Psoas muscle (tissue), 8 donors: Measurements from ENCODE around the gene SLC1A3. TPM values are rescaled to one million over a fixed set of nuclear protein-coding genes. Genes with fewer than 3 reads are reported as not detected.
A peak's percentile ranks its signal among the peaks of the same experiment; 100 is the strongest.

Source experiments
- ATAC-seq, 4 donors: fragments of 200-7000 bp; cut with Tn5 transposase; one replicate each; pipeline ENCODE4 v1.9.1; 2020; ENCODE audit warnings: moderate library complexity in 3 of 4, mild to moderate bottlenecking in 2 of 4
- DNase-seq, 2 donors: peaks; one replicate each; pipeline ENCODE4 v3.0.0-alpha.2; 2020
- H3K27ac ChIP-seq: fragments of 200-600 bp; one replicate; pipeline ENCODE4 v1.8.0; 2022
- H3K27me3 ChIP-seq, 3 donors: fragments of 200-600 bp in 1 of 3; one replicate each; pipeline versions ENCODE4 v1.6.1 to v1.8.0; 2013 to 2022; ENCODE audit warnings: low read length in 2 of 3, mild to moderate bottlenecking in 2 of 3, moderate library complexity in 1 of 3; ENCODE audit not compliant: insufficient read depth in 3 of 3
- H3K36me3 ChIP-seq, 2 donors: fragments of 200-600 bp in 1 of 2; one replicate each; pipeline versions ENCODE4 v1.6.1 to v1.8.0; 2013 to 2022; ENCODE audit warnings: low read depth in 1 of 2, mild to moderate bottlenecking in 1 of 2, moderate library complexity in 1 of 2; ENCODE audit not compliant: insufficient read depth in 1 of 2
- H3K4me1 ChIP-seq: fragments of 200-600 bp; one replicate; pipeline ENCODE4 v1.8.0; 2022
- H3K4me3 ChIP-seq: fragments of 200-600 bp; one replicate; pipeline ENCODE4 v1.8.0; 2022; ENCODE audit warnings: mild to moderate bottlenecking
- H3K9me3 ChIP-seq: fragments of 200-600 bp; one replicate; pipeline ENCODE4 v1.8.0; 2022
- CTCF ChIP-seq: fragments of 200-600 bp; IDR thresholded peaks from one replicate; pipeline ENCODE4 v1.8.0; 2022; ENCODE audit warnings: antibody characterized with exemption
- WGBS, 3 donors: extraction: QIAGEN DNeasy Blood & Tissue Kit; methylation state at CpG; one replicate each; pipeline versions ENCODE4 v1.1.6 to v1.1.7; 2013; 5-methylcytosine and 5-hydroxymethylcytosine counted together
- intact Hi-C, 2 donors: fragments of 100-400 bp; cut with DNase I; formaldehyde crosslinking; loops; one replicate each; pipeline versions ENCODE4 v1.11.0 to v1.14.2; 2022
- polyA plus RNA-seq, 3 donors: library from polyadenylated mRNA; stranded (reverse); fragments of 200-250 nt; gene quantifications; one replicate each; pipeline ENCODE4 v1.2.3, GENCODE V29; 2013
- total RNA-seq, 4 donors: library from RNA; stranded (reverse); fragmentation: NEBNext Ultra II Directional in 2 of 4; extraction: Animal tissue kit (Norgen Biotek cat#: 25700) in 2 of 4; gene quantifications; one replicate each; pipeline versions ENCODE4 v1.2.1 to v1.2.4, GENCODE V29; 2021 to 2023
- donor health status: healthy with polysubstance abuse.
- donor health status: DM: no; HTN: no; CAD: no; lungs with moderate emphysema.
- donor health status: Bipolar disorder and iron deficiency.
- donor health status: healthy.
- donor health status: DM: yes; HTN: yes; CAD: no.
- donor health status: DM: no; HTN: no; CAD: no.
- donor health status: DM: no; HTN: no; CAD: no.
- donor health status: DM: yes; HTN: yes; CAD: no.

The SLC1A3 gene
- total and polyA plus RNA-seq, 7 donors, result 9.6 to 25.3 (median 17.4) TPM

GRCh38 chr5:36686881-36687280 lies 80.5 kb downstream of the SLC1A3 start:
- no peak for ATAC-seq
- intact Hi-C loops, result no loop called here
- Histone ChIP-seq H3K36me3 (peaks cover 0 to 26% of the 10 kb centered on the region in 2 donors), H3K27ac (no peak overlapping the region), H3K27me3 (no peaks in the 10 kb centered on the region), H3K4me1 (peaks cover 4% of the 10 kb centered on the region), H3K4me3 (no peak overlapping the region), H3K9me3 (no peaks in the 10 kb centered on the region)
- no peak for DNase-seq
- no peak for TF ChIP-seq CTCF
- WGBS, 3 donors, result 88 to 93% (median 93%) methylated on average over 3 of the region's 3 CpGs

GRCh38 chr5:36688722-36689121 lies 82.3 kb downstream of the SLC1A3 start:
- no peak overlapping the region for H3K27ac ChIP-seq
- no peak overlapping the region for H3K4me3 ChIP-seq
- H3K27me3 ChIP-seq, result no peaks in the 10 kb centered on the region
- DNase-seq (no peak), ATAC-seq (no peak)
- 90 to 96% (median 92%) methylated on average over 6 of the region's 6 CpGs for WGBS, 3 donors
- TF ChIP-seq CTCF, result no peak
- no peaks in the 10 kb centered on the region for H3K9me3 ChIP-seq
- intact Hi-C loops, result no loop called here
- H3K36me3 ChIP-seq, result peaks cover 0 to 25% of the 10 kb centered on the region in 2 donors
- peaks cover 4% of the 10 kb centered on the region for H3K4me1 ChIP-seq

GRCh38 chr5:36689225-36689624 lies 82.8 kb downstream of the SLC1A3 start:
- H3K36me3 ChIP-seq, result peaks cover 0 to 20% of the 10 kb centered on the region in 2 donors
- no peak for TF ChIP-seq CTCF
- no peak for ATAC-seq
- H3K27me3 ChIP-seq, result no peaks in the 10 kb centered on the region
- H3K4me1 ChIP-seq, result peaks cover 4% of the 10 kb centered on the region
- DNase-seq, result no peak
- H3K4me3 ChIP-seq, result no peak overlapping the region
- intact Hi-C loops, result no loop called here
- H3K27ac ChIP-seq, result no peak overlapping the region
- no peaks in the 10 kb centered on the region for H3K9me3 ChIP-seq
- 68 to 90% (median 74%) methylated on average over 5 of the region's 5 CpGs for WGBS, 3 donors

- Histone ChIP-seq H3K4me1 (peaks cover 4% of the 10 kb centered on the region), H3K27ac (peak overlapping the region; percentile 19), H3K36me3 (peaks cover 0 to 12% of the 10 kb centered on the region in 2 donors), H3K4me3 (peak overlapping the region; percentile 65), H3K27me3 (no peaks in the 10 kb centered on the region), H3K9me3 (no peaks in the 10 kb centered on the region)
- TF ChIP-seq CTCF, result peak; percentile 78
- intact Hi-C loops, result loop anchor here (5.0 to 10.0 kb wide), 3 partner anchors 83 to 426 kb away; partner anchors contain the start of gene SLC1A3 (in 1 of the 2)
- WGBS, 3 donors, result 4 to 6% (median 5%) methylated on average over 49 to 50 of the region's 50 CpGs
- peak; percentile 75 to 84 for DNase-seq
- peak; percentile 70 to 87 (median 78) for ATAC-seq
These were observed 83.9 kb downstream of the SLC1A3 start for GRCh38 chr5:36690041-36690961.
